GM21528 (cell line): ENCODE measurements around the gene ATP1B2.
"Not testable (repeated sequence)": the region's sequence is repeated elsewhere in the genome, so short reads cannot be mapped to it uniquely, and the experiment has no call there.

ENCODE experiments used
- ATAC-seq: cut with Tn5 transposase; IDR thresholded peaks from one replicate; pipeline ENCODE4 v1.9.1; 2021; ENCODE audit warnings: mild to moderate bottlenecking, moderate library complexity; ENCODE audit not compliant: unreplicated experiment, low FRiP score

The ATP1B2 gene, protein sequence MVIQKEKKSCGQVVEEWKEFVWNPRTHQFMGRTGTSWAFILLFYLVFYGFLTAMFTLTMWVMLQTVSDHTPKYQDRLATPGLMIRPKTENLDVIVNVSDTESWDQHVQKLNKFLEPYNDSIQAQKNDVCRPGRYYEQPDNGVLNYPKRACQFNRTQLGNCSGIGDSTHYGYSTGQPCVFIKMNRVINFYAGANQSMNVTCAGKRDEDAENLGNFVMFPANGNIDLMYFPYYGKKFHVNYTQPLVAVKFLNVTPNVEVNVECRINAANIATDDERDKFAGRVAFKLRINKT

DNA sequence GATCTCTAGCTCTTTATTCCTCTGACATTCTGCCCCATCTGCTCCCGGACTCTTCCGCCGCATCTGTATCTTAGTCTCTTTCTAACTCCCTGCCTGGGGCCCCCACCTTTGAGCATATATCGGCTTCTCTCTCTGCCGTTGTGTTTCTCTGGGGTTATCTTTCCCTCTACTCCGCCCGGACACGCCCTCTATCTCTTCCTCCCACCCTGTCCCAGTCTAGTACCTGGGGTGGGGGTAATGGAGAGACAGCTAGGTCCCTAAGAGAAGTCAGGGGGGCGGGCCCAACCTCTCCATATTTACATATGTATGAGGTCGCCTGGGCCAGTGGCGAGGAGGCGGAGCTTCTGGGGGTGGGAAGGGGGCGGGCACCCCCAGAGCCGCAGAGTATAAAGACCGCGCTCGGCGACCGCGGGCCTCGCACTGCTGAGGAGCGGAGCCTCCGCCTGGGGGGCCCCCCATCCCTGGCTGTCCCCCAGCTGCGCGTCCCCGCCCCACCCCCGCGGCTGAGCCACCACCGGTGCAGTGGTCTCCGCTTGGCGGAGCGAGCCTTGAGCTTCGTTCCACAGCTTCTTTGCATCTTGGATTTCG lies at the start of gene ATP1B2:
Gene ATP1B2 (plus strand): TSS at position 418 of the 588 bp plus-strand sequence. CDS start 593 bp downstream, outside the sequence.
- ATAC-seq, result no peak

DNA sequence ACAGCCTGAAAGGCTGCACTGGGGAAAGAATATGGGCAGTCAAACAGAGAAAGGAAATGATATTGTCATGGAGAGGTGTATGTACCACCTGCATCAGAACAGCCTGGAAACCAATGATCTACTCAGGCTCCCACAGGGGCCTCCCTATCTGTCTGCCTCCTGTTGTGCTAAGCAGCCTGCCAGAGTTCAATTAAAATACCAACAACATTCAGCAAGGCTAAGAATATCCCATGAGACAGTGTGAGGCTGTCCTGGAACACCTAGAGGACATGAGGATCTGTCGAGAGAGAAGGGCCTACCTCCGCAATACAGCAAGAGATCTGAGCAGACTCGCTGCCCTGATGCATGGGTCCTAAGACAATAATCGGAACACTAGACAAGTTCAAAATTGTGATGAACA lies 44.4 kb upstream of the ATP1B2 start:
- ATAC-seq, result no peak

DNA sequence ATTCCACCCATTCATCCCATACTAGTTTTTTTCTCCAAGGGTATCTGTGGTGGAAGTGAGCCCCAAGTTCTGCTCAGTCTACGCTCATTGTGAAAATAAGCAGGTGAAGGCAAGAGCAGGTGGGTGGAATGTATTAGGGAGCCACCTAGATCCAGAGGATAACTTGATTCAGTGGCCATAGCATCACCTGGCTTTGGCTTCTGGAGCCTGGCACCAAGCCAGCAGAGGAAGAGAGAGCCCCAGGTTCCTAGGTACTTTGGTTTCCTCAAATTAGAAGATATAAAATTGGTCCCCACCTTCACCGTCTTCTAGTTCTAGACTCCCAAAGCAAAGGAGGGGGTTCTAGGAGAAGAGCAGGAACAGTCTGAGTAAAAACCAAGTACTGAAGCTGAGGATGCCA lies 40.1 kb upstream of the ATP1B2 start:
- no peak for ATAC-seq

DNA sequence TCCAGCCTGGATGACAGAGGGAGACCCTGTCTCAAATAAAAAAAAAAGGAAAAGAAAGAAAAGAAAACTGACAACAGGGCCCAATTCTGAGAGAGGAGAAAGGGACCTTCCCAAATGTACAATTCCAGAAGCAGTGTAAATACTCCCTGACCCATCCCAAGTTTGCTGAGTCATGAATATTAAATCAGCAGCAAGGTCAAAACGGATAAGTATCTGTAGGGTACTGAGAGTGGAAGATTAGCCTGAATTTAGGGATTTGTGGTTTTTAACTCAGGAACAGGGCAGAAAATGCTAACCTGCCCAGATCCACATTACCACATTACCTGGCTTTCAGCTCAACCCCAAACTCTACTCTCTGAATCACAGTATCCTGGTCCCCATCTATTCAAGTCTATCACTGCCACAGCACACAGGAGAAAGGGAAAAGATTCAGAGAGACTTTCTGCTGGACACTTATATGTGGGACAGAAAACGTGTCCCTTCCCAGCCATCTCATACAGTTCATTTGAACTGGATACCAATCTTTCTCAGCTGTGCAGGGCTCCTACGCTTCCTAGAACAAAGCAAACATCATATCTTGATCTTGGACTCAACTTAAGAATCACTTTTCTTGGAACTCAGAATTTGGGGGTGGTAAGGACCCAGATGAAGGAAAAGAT lies 39.0 kb upstream of the ATP1B2 start:
- no peak for ATAC-seq

DNA sequence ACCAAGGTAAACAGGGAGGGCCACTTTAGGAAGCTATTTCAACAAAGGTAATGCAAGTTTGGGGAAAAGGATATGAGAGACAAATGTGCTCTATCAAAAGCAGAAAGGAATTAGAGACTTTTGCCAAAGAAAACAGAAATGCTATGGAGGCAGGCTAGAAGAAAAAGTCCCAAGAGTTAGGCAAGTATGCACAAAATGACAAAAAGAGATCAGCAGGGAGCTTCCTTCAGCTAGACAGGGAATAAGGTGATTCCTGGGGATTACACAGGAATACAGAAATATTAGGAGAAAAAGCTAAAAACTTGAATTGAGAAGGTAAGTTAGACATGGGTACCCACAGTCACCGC lies 38.5 kb upstream of the ATP1B2 start:
- ATAC-seq, result no peak

DNA sequence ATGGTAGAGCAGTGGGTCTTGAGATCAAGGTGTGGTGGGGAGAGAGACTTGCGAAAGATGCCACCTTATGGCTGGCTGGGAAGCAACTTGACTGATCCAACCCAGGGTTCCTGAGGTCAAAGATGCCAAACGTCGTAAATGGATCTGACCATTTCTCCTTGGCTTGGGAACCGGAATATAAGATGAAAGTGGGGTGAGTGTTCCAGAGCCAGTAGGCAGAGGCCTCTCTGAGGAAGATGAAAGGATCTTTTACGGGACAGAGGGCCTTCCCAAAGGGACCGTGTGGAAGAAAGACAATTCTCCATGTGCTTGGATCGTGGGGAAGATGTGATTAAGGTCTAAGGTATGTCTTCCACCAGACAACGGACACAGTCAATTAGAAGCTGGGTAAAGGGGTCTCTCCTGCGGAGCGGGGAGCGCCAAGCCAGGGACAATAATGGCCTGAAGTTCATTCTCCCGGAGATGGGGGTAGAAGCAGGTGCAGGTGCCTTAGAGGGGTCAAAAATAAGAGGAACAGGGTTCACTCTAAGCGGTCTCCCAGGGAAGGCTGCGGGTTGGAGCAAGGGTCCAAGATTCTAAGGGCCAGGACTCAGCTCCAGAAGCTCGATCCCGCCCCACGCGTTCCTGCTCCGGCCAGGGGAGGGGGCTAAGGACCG lies 36.8 kb upstream of the ATP1B2 start:
- ATAC-seq, result no peak

DNA sequence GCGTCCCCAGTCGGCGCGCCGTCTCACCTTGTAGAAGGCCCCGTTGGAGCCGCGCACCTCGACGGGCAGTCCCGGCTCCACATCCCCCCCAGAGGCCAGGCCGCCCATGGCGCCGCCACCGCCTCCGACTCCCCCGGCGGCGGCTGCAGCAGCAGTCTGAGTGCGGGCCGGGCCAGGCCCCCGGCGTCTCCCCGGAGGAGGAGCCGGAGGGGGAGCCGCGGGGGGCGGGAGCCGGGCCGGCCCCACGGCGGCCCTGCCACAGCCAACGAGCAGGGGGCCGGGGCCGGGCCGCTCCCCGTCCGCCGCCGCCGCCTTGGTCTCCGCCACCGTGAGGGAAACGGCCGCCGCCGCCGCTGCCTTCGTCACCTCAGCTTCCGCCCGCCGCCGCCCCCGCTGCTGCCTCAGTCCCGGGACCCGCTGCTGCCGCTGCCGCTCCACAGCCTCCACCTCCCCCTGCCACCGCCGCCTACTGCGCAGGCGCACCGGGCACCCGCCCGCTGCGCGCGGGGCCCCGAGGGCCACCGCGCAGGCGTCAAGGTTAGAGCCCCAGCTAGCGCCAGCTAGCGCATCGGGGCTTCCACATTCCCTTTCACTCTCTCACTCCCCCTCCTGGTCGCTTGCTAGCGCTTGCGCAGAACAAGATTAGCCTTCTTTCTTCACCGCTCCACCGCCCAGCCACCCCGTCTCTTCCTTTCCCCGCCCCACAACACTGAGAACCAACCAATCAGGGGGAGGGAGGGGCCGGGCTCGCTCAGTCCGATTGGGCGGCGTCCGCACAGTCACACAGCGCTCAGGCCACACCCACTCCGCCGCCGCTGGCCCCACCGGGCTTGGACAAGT lies 36.1 kb upstream of the ATP1B2 start, which contains the start of gene FXR2:
Gene FXR2 (minus strand): TSS at position 473 of the 840 bp plus-strand sequence. CDS start 365 bp downstream, at position 108.
- peak; percentile 81 for ATAC-seq

DNA sequence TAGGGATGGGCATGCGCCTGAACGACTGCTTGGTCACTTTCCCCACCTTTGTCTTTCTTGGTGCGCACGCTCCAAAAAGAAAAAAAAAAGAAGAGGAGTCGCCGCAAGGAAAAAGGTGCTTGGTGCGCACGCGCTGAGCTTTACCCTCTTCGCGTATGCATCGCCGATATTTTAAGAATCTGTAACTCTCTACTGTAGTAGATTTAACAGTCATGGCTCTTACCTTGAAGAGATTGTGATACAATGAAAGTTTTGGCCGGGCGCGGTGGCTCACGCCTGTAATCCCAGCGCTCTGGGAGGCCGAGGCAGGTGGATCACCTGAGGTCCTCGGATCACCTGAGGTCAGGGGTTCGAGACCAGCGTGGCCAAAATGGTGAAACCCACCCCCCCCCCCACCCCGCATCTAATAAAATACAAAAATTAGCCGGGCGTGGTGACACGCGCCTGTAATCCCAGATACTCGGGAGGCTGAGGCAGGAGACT lies 35.4 kb upstream of the ATP1B2 start:
- ATAC-seq, result no peak

DNA sequence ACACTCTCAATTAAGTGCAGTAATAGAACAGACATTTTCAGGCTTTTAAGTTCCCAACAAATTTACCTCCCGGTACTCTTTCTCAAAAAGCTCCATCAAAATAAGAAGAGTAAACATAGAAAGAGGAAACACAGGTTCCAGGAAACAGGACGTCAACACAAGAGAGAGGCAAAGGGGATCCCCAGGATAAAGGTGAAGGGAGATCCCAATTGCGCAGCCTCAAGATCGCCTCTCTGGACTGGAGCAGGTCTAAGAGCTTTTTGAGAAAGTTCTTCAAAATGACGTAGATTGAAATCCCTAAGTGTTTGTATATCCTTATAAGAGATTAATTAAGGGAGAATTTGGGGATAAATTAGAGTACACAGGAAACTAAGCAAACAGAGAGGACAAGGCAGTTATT lies 32.1 kb upstream of the ATP1B2 start:
- no peak for ATAC-seq

DNA sequence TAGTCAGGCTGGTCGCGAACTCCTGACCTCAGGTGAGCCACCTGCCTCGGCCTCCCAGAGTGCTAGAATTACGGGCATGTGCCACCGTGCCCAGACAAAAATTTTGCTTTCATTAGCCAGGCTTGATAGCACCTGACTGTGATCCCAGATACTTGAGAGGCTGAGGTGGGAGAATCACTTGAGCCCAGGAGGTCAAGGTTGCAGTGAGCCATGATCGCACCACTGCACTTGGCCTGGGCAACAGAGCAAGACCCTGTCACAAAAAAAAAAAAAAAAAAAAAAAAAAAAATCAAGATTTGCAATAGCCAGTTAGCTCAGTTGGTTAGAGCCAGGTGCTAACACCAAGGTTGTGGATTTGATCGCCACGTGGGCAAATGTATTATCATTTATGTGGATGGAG lies 29.9 kb upstream of the ATP1B2 start:
- no peak for ATAC-seq

DNA sequence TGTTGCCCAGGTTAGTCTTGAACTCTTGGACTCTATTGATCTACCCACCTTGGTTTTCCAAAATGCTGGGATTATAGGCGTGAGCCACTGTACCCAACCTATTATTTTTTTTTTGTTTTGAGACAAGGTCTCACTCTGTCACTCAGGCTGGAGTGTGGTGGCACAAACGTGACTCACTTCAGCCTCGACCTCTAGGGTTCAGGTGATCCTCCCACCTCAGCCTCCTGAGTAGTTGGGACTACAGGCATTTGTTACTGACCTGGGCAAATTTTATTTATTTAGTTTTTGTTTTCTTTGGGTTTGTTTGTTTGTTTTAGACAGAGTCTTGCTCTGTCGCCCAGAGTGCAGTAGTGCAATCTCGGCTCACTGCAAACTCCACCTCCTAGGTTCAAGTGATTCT lies 27.1 kb upstream of the ATP1B2 start:
- no peak for ATAC-seq

DNA sequence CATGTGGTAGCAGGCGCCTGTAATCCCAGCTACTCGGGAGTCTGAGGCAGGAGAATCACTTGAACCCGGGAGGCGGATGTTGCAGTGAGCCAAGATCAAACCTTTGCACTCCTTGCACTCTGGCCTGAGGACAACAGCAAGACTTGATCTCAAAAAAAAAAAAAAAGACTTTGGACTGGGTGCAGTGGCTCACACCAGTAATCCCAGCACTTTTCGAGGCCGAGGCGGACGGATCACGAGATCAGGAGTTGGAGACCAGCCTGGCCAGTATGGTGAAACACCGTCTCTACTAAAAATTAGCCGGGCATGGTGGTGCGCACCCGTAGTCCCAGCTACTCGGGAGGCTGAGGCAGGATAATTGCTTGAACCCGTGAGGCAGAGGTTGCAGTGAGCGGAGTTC lies 25.0 kb upstream of the ATP1B2 start:
- ATAC-seq, result not testable (repeated sequence)

DNA sequence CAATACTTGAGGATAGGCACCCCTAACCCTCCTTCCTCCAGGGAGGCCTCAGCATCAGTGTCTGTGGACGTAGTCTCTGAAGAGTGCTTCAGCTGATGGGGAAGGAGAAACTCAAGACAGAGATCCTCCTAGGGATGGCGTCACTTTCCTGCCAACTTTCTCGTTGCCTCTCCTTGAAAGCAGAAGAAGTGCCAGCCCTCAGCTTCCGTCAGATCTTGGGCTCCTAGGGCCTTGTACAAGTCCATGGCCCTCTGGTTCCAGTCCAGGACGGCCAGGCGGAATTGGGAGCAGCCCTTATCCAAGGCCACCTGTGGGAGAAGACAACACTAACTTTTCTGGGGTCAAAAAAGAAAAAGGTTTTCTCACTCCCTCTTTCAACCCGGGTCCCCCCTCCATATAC lies 24.4 kb upstream of the ATP1B2 start:
- no peak for ATAC-seq

DNA sequence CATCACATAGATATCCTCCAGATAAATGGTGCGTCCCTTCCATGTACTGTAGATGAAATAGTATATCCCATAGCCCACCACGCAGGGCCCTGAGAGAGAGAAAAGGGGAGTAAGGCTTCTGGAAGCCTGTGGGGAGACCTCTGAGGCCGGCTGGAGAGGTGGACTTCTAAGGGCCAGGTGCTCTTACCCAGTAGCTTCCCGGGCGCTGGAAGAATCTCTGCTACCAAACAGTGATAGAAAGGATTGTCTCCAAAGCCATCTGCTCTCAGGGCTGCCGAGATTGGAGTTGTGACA lies 23.8 kb upstream of the ATP1B2 start:
- ATAC-seq, result no peak

DNA sequence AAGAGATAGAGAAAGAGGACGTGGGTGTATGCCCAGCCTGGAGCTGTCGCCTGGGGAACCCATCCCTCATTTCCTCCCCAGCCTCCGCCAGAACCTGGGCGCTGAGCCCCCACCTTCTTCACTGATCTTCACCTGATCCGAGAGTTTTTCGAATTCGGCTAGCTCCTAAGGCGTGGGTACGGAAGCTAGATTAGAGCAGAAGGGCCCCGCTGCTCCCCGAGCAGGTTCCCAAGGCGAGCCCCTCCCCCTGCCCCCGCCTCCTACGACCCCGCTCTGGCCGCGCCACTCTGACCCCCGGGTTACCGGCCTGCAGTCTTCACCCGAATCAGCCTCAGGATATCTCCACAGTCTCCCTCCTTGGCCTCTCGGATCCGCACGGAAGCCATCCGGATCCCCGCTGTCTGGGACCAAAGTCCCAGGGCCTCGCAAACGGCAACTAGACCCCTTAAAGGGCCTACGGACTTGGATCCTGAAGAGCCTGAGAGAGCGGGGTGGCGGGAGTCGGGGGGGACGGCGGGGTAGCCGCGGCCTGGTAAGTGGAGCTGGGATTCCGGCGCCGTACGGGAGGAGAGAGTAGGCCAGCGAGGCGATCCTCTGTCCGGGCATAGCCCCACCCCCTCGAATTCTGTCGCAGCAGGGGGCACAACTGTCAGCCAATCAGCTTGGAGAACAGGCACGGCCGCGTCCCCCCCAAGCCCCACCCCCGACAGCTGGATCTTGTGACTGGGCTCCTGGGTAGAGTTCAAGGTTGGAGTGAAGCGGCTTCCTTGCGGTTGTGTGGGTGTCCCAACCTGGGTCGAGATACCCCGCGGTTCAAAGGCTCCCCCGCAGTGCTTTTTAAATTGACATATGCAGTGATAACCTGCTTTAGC lies 23.2 kb upstream of the ATP1B2 start, which contains the start of gene SAT2:
Gene SAT2 (minus strand): TSS at position 572 of the 872 bp plus-strand sequence. CDS start 186 bp downstream, at position 386.
- peak; percentile 79 for ATAC-seq

DNA sequence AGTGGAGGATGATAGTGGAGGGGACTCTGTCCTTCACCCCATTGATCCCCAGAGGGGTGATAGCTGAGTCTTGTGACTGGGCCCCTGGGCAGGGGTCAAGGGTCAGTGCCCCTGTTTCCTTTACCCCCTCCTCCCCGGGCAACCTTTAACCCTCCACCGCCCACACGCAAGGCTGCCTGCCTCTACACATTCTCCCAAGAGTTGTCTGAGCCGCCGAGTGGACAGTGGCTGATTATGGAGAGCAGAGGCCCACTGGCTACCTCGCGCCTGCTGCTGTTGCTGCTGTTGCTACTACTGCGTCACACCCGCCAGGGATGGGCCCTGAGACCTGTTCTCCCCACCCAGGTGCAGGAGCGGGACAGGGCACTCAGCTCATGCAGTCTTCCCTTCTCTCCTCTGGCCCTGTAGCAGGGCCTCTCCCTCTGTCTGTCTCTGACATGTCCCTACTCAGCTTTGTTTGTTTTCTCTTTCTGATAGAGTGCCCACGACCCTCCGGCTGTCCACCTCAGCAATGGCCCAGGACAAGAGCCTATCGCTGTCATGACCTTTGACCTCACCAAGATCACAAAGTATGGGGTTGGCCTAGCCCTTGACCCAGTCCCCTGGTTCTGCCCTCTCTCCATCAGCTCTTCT lies 20.7 kb upstream of the ATP1B2 start, which contains the start of gene SHBG:
Gene SHBG (plus strand): TSS at position 197 of the 633 bp plus-strand sequence. CDS start 38 bp downstream, at position 235.
- ATAC-seq, result no peak

DNA sequence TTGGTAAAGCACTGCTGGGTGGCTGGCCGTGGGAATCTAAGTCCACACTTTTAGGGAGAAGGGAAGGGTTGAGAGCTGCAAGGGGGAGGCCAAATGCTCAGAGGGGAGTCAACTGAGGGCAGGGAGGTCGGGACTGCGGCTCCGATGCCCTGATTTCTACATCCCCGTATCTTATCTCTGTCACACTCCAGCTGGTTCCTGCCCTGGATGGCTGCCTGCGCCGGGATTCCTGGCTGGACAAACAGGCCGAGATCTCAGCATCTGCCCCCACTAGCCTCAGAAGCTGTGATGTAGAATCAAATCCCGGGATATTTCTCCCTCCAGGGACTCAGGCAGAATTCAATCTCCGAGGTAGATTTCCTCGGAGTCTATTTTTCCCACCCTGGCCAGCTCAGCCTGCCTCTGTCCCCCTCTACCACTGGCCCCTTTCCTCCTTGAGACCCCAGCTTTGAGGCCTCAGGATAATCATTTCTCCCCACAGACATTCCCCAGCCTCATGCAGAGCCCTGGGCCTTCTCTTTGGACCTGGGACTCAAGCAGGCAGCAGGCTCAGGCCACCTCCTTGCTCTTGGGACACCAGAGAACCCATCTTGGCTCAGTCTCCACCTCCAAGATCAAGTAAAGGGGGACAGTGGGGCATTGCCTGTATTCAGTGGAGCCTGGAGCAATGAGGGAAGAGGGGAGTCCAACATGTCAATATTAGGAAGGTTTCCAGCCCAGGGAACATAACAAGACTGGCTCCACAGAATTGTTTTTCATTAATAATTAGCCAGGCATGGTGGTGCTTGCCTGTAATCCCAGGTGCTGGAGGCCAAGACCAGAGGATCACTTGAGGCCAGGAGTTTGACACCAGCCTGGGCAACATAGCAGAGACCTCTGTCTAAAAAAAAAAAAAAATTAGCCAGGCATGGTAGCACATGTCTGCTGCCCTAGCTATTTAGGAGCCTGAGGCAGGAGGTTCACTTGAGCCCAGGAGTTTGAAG lies 19.0 kb upstream of the ATP1B2 start:
- ATAC-seq, result no peak

DNA sequence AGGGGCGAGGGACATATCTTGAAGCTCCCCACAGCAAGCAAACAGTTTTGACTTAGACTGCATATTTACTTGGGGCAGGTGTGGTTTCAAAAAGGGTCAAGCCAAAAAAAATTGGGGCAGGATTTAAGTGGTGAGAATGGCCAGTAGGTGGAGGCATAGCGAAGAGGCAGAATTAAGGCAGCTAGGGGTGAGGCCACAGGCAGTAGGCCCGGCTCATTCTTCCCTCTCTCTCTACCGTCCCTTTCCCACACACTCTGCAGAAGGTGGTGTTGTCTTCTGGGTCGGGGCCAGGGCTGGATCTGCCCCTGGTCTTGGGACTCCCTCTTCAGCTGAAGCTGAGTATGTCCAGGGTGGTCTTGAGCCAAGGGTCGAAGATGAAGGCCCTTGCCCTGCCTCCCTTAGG lies 18.2 kb upstream of the ATP1B2 start:
- ATAC-seq, result no peak
